Endodermal cell (in vitro differentiated cells): ENCODE results near the gene NOL6. TPM values are rescaled to one million over a fixed set of nuclear protein-coding genes. Genes with fewer than 3 reads are reported as not detected.
"Not testable (repeated sequence)": the region's sequence is repeated elsewhere in the genome, so short reads cannot be mapped to it uniquely, and the experiment has no call there.

ENCODE experiments used
- DNase-seq: peaks from one replicate; pipeline ENCODE4 v3.0.0-alpha.2; 2017
- H3K27ac ChIP-seq: 2 replicates; pipeline ENCODE4 v1.5.1; 2013; ENCODE audit warnings: mild to moderate bottlenecking, low read depth, low read length, moderate library complexity
- H3K27me3 ChIP-seq: 2 replicates; pipeline ENCODE4 v1.6.1; 2013; ENCODE audit warnings: mild to moderate bottlenecking, low read length, moderate library complexity; ENCODE audit not compliant: insufficient read depth, control insufficient read depth, poor library complexity, severe bottlenecking
- H3K36me3 ChIP-seq: 2 replicates; pipeline ENCODE4 v1.7.0; 2013; ENCODE audit warnings: mild to moderate bottlenecking, low read length, moderate library complexity; ENCODE audit not compliant: control insufficient read depth, insufficient read depth
- H3K4me1 ChIP-seq: one replicate; pipeline ENCODE4 v1.7.0; 2013; ENCODE audit warnings: low read length; ENCODE audit not compliant: control insufficient read depth, insufficient read depth
- H3K4me3 ChIP-seq: 2 replicates; pipeline ENCODE4 v1.5.1; 2013; ENCODE audit warnings: mild to moderate bottlenecking, low read length, moderate library complexity
- H3K9ac ChIP-seq: 2 replicates; pipeline ENCODE4 v1.6.1; 2013; ENCODE audit warnings: mild to moderate bottlenecking, low read length, moderate library complexity; ENCODE audit not compliant: poor library complexity, severe bottlenecking; ENCODE audit errors: extremely low read depth
- H3K9me3 ChIP-seq: 2 replicates; pipeline ENCODE4 v1.6.1; 2013; ENCODE audit warnings: mild to moderate bottlenecking, low read length, moderate library complexity; ENCODE audit not compliant: control insufficient read depth
- H3K27ac Mint-ChIP-seq: 2 replicates; pipeline ENCODE4 v1.8.0; 2020; ENCODE audit warnings: mixed read lengths
- H3K27me3 Mint-ChIP-seq: 2 replicates; pipeline ENCODE4 v1.8.0; 2021; ENCODE audit warnings: mild to moderate bottlenecking, mixed read lengths; ENCODE audit not compliant: insufficient read depth
- H3K36me3 Mint-ChIP-seq: 2 replicates; pipeline ENCODE4 v1.8.0; 2020; ENCODE audit warnings: low read depth, mixed read lengths
- H3K4me1 Mint-ChIP-seq: 2 replicates; pipeline ENCODE4 v1.8.0; 2020; ENCODE audit warnings: mixed read lengths
- H3K4me3 Mint-ChIP-seq: 2 replicates; pipeline ENCODE4 v1.8.0; 2020; ENCODE audit warnings: mild to moderate bottlenecking, moderate library complexity, mixed read lengths
- H3K9me3 Mint-ChIP-seq: 2 replicates; pipeline ENCODE4 v1.8.0; 2020; ENCODE audit warnings: mild to moderate bottlenecking, mixed read lengths
- CTCF ChIP-seq: fragments of 200-600 bp; sonication (generic); conservative IDR thresholded peaks from 2 replicates; pipeline ENCODE4 v1.5.0; 2021; ENCODE audit warnings: antibody characterized with exemption, mild to moderate bottlenecking
- whole genome bisulfite sequencing, 2 experiments: methylation state at CpG; one replicate each; pipeline versions ENCODE4 v1.1.5 to v1.1.7; 2013; ENCODE audit warnings: missing lambda C conversion rate in 2 of 2, mixed read lengths in 1 of 2; ENCODE audit not compliant: insufficient coverage in 1 of 2, insufficient read length in 1 of 2; 5-methylcytosine and 5-hydroxymethylcytosine counted together
- total RNA-seq, 2 donors: library from RNA; stranded (reverse); fragmentation: NEBNext Ultra II Directional in 1 of 2; extraction: Animal tissue kit (Norgen Biotek cat#: 25700) in 1 of 2; gene quantifications; 2 replicates in 1 of 2; 3 replicates in 1 of 2; pipeline ENCODE4 v1.2.1, GENCODE V29; 2021

Gene NOL6
- total RNA-seq, 2 donors from 2014 or later, result 34.2 to 34.6 TPM

- Histone ChIP-seq H3K9me3 (peaks cover 15% of the 10 kb centered on the region), H3K36me3 (no peaks in the 10 kb centered on the region), H3K27me3 (no peaks in the 10 kb centered on the region), H3K4me1 (no peaks in the 10 kb centered on the region), H3K4me3 (no peak overlapping the region), H3K27ac (no peak overlapping the region), H3K9ac (no peak overlapping the region)
- 83% methylated on average over 2 of the region's 2 CpGs; no CpG with 5 or more reads in 1 of the 2 experiments for WGBS, 2 experiments
- H3K9me3 Mint-ChIP-seq, result peaks cover 19% of the 10 kb centered on the region
- TF ChIP-seq CTCF, result peak; percentile 83
- no peak overlapping the region for H3K27ac Mint-ChIP-seq
- peaks cover 3% of the 10 kb centered on the region for H3K27me3 Mint-ChIP-seq
- no peaks in the 10 kb centered on the region for H3K36me3 Mint-ChIP-seq
- H3K4me3 Mint-ChIP-seq, result no peak overlapping the region
- H3K4me1 Mint-ChIP-seq, result peaks cover 3% of the 10 kb centered on the region
- no peak for DNase-seq
Observed at GRCh38 chr9:33517373-33517772, 43.6 kb upstream of the NOL6 start.

GRCh38 chr9:33516397-33516796 lies 42.7 kb upstream of the NOL6 start:
- H3K36me3 Mint-ChIP-seq, H3K4me1 Mint-ChIP-seq, H3K27me3 Mint-ChIP-seq: not testable (repeated sequence)

DNA sequence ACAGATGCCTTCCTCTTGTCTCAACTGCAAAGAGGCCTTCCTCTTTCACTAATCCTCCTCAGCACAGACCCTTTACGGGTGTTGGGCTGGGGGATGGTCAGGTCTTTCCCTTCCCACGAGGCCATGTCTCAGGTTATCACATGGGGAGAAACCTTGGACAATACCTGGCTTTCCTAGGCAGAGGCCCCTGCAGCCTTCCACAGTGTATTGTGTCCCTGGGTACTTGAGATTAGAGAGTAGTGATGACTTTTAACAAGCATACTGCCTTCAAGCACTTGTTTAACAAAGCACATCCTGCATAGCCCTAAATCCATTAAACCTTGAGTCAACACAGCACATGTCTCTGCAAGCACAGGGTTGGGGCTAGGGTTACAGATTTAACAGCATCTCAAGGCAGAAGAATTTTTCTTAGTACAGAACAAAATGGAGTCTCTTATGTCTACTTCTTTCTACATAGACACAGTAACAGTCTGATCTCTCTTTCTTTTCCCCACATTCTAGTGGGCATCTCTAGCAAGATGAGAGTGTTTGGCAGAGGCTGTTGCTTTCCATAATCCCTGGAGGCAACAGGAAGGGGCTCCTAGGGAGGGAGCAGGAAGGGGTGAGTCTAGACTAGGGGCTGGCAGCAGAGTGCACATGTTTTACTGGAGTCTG lies 41.7 kb upstream of the NOL6 start:
- not testable (repeated sequence) for H3K27ac ChIP-seq, H3K36me3 ChIP-seq, H3K4me3 Mint-ChIP-seq, H3K4me1 Mint-ChIP-seq, H3K27me3 ChIP-seq, H3K4me1 ChIP-seq, H3K4me3 ChIP-seq, H3K27me3 Mint-ChIP-seq, H3K36me3 Mint-ChIP-seq, H3K9ac ChIP-seq
- peak; percentile 51 for DNase-seq
- 37% methylated on average over 2 of the region's 2 CpGs; no CpG with 5 or more reads in 1 of the 2 experiments for whole genome bisulfite sequencing, 2 experiments
- Mint-ChIP-seq H3K27ac (peak overlapping the region; percentile 79), H3K9me3 (peaks cover 19% of the 10 kb centered on the region)
- H3K9me3 ChIP-seq, result peaks cover 15% of the 10 kb centered on the region

More at GRCh38 chr9:33516397-33516796, 42.7 kb upstream of the NOL6 start:
- H3K27me3 ChIP-seq, H3K9ac ChIP-seq, H3K27ac Mint-ChIP-seq, H3K4me1 ChIP-seq, H3K36me3 ChIP-seq, DNase-seq, H3K27ac ChIP-seq, H3K4me3 Mint-ChIP-seq, H3K4me3 ChIP-seq: not testable (repeated sequence)
- no CpG with 5 or more reads among the region's 1 CpG for WGBS, 2 experiments
- H3K9me3 ChIP-seq, result peaks cover 15% of the 10 kb centered on the region
- H3K9me3 Mint-ChIP-seq, result peaks cover 19% of the 10 kb centered on the region

GRCh38 chr9:33512535-33512934 lies 38.8 kb upstream of the NOL6 start:
- H3K27ac Mint-ChIP-seq, H3K27ac ChIP-seq, DNase-seq, H3K36me3 Mint-ChIP-seq, H3K9ac ChIP-seq, H3K36me3 ChIP-seq, H3K4me3 Mint-ChIP-seq, H3K4me3 ChIP-seq, H3K27me3 Mint-ChIP-seq, H3K27me3 ChIP-seq, H3K4me1 ChIP-seq, H3K4me1 Mint-ChIP-seq: not testable (repeated sequence)
- peaks cover 15% of the 10 kb centered on the region for H3K9me3 ChIP-seq
- peaks cover 19% of the 10 kb centered on the region for H3K9me3 Mint-ChIP-seq
- 86 to 97% methylated on average over 1 of the region's 2 CpGs for WGBS, 2 experiments

DNA sequence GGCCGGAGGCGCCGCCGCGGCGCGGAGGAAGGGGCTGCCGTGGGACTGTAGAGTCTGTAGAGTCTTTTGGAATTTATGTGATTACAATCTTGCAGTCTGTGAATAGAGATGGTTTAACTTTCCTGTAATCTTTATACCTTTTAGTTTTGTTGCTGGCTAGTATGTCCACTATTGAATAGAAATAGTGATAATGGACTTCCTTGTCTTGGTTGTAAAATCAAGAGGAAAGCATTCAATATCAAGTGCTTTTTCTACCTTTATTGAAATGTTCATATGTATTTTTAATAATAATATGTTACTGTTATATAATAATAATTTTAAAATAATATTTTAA lies 37.4 kb upstream of the NOL6 start:
- not testable (repeated sequence) for H3K36me3 Mint-ChIP-seq, H3K36me3 ChIP-seq, DNase-seq, H3K27me3 Mint-ChIP-seq, H3K27me3 ChIP-seq, H3K4me1 Mint-ChIP-seq, H3K4me1 ChIP-seq
- Mint-ChIP-seq H3K27ac (peak overlapping the region; percentile 96), H3K4me3 (peak overlapping the region; percentile 77), H3K9me3 (peaks cover 19% of the 10 kb centered on the region)
- 12% methylated on average over 8 of the region's 8 CpGs; no CpG with 5 or more reads in 1 of the 2 experiments for WGBS, 2 experiments
- Histone ChIP-seq H3K27ac (peak overlapping the region; percentile 91), H3K9me3 (peaks cover 15% of the 10 kb centered on the region), H3K9ac (peak overlapping the region; percentile 75), H3K4me3 (peak overlapping the region; percentile 83)
